Colonic mucosa (tissue), 4 donors: ENCODE results near the gene ID1. TPM values are rescaled to one million over a fixed set of nuclear protein-coding genes. Genes with fewer than 3 reads are reported as not detected.

Source experiments
- DNase-seq: peaks from one replicate; pipeline ENCODE4 v3.0.0-alpha.2; 2020
- H3K27ac ChIP-seq: fragments of 200-600 bp; one replicate; pipeline ENCODE4 v1.8.0; 2021
- H3K27me3 ChIP-seq: fragments of 200-600 bp; one replicate; pipeline ENCODE4 v1.8.0; 2021
- H3K36me3 ChIP-seq: fragments of 200-600 bp; one replicate; pipeline ENCODE4 v1.8.0; 2021
- H3K4me1 ChIP-seq: fragments of 200-600 bp; one replicate; pipeline ENCODE4 v1.8.0; 2021; ENCODE audit warnings: mild to moderate bottlenecking
- H3K4me3 ChIP-seq: fragments of 200-600 bp; one replicate; pipeline ENCODE4 v1.8.0; 2021
- H3K9ac ChIP-seq, 2 donors: one replicate each; pipeline ENCODE4 v1.7.0; 2013; ENCODE audit warnings: control low read depth in 2 of 2, low read depth in 2 of 2, low read length in 2 of 2
- H3K9me3 ChIP-seq: fragments of 200-600 bp; one replicate; pipeline ENCODE4 v1.8.0; 2021
- intact Hi-C: fragments of 100-400 bp; cut with DNase I; formaldehyde crosslinking; loops from one replicate; pipeline ENCODE4 v1.14.1; 2022
- total RNA-seq, 2 donors: library from RNA; stranded (reverse); fragmentation: NEBNext Ultra II Directional in 1 of 2; extraction: Animal tissue kit (Norgen Biotek cat#: 25700) in 1 of 2; gene quantifications; one replicate each; pipeline ENCODE4 v1.2.1, GENCODE V29; 2021
- TF ChIP-seq, protein P1 (sequence below): fragments of 200-600 bp; IDR thresholded peaks from one replicate; pipeline ENCODE4 v1.8.0; 2022; ENCODE audit warnings: antibody characterized with exemption, mild to moderate bottlenecking
- donor health status: healthy.
- donor health status: DM: no; HTN: no; CAD: no.
- donor health status: DM: no; HTN: no; CAD: no.

Gene ID1
- total RNA-seq, 2 donors from 2014 or later, result 134 to 179 TPM

DNA sequence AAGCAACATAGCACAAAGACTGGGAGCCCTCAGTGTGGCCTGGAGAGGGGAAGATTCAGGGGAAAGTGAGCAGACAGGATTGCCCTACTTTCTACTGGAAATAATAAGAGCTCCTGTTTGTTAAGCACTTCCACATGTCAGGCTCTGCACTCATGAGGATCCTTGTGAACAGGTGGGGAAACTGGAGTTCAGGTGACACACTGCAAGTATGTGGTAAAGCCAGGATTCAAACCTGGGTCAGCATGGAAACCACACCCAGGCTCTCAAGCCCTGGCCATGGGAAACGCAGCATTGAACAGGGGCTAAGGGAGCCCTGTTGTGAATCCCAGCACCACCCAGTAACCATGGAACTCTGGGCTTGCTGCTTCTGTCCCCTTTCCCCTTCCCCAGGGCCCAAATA, 42.8 kb upstream of the ID1 start:
- Histone ChIP-seq H3K36me3 (peaks cover 17% of the 10 kb centered on the region), H3K9me3 (no peaks in the 10 kb centered on the region), H3K27ac (no peak overlapping the region), H3K4me1 (no peaks in the 10 kb centered on the region), H3K27me3 (no peaks in the 10 kb centered on the region), H3K4me3 (no peak overlapping the region), H3K9ac (no peak overlapping the region)
- DNase-seq, result no peak
- intact Hi-C loops, result loop anchor here (2.0 to 10.0 kb wide), 2 partner anchors 51 to 163 kb away; partner anchors contain the start of gene BCL2L1
- TF ChIP-seq, protein P1, sequence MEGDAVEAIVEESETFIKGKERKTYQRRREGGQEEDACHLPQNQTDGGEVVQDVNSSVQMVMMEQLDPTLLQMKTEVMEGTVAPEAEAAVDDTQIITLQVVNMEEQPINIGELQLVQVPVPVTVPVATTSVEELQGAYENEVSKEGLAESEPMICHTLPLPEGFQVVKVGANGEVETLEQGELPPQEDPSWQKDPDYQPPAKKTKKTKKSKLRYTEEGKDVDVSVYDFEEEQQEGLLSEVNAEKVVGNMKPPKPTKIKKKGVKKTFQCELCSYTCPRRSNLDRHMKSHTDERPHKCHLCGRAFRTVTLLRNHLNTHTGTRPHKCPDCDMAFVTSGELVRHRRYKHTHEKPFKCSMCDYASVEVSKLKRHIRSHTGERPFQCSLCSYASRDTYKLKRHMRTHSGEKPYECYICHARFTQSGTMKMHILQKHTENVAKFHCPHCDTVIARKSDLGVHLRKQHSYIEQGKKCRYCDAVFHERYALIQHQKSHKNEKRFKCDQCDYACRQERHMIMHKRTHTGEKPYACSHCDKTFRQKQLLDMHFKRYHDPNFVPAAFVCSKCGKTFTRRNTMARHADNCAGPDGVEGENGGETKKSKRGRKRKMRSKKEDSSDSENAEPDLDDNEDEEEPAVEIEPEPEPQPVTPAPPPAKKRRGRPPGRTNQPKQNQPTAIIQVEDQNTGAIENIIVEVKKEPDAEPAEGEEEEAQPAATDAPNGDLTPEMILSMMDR, result no peak

DNA sequence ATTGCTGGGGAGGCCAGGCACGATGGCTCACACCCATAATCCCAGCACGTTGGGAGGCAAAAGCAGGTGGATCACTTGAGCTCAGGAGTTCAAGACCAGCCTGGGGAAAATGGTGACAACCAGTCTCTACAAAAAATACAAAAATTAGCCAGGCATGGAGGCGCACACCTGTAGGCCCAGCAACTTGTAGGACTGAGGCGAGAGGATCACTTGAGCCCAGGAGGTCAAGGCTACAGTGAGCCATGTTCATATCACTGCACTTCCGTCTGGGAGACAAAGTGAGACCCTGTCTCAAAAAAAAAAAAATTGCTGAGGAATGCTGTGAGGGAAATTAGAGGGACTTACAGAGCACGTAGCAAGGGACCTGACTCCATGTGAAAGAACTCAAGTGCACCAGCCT, 40.8 kb upstream of the ID1 start:
- Histone ChIP-seq H3K9ac (no peak overlapping the region), H3K27ac (no peak overlapping the region), H3K4me3 (no peak overlapping the region), H3K9me3 (no peaks in the 10 kb centered on the region), H3K4me1 (no peaks in the 10 kb centered on the region), H3K27me3 (no peaks in the 10 kb centered on the region), H3K36me3 (peaks cover 17% of the 10 kb centered on the region)
- intact Hi-C loops, result loop anchor here (10.0 kb wide), 1 partner anchor 161 kb away; the partner anchor contains the start of gene BCL2L1
- TF ChIP-seq, protein P1, result no peak
- no peak for DNase-seq

DNA sequence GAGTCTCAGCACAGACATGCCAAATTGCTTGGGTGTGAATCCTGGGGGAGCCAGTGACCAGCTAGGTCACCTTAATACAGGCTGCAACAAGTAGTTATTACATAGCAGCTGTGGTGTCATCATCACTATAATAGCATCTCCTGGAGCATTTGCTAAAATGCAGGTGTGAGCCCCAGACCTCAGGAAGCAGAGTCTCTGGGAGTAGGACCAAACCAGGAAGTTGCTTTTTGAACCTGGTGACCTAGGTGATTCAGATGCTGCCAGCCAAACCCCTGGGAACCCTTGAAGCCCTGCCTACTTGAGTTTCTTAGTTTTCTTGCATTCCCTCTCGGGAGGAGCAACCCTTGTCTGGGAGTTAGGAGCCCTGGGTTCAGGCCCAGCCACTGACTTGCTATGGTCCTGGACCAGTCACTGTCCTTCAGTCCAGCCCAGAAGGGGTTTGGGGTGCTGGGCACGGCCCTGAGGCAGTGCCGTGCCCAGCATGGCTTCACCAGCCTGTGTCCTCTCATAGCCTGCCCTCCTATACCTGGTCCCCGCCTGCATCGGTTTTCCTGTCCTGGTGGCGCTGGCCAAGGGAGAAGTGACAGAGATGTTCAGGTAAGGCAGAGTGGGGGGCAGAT, 39.3 kb upstream of the ID1 start:
- Histone ChIP-seq H3K4me3 (peak overlapping the region; percentile 9), H3K27me3 (no peaks in the 10 kb centered on the region), H3K9ac (peak overlapping the region; percentile 67), H3K36me3 (peaks cover 17% of the 10 kb centered on the region), H3K4me1 (no peaks in the 10 kb centered on the region), H3K27ac (peak overlapping the region; percentile 47), H3K9me3 (no peaks in the 10 kb centered on the region)
- no peak for DNase-seq
- intact Hi-C loops, result loop anchor here (10.0 kb wide), 1 partner anchor 159 kb away; the partner anchor contains the start of gene BCL2L1
- TF ChIP-seq, protein P1, result no peak

DNA sequence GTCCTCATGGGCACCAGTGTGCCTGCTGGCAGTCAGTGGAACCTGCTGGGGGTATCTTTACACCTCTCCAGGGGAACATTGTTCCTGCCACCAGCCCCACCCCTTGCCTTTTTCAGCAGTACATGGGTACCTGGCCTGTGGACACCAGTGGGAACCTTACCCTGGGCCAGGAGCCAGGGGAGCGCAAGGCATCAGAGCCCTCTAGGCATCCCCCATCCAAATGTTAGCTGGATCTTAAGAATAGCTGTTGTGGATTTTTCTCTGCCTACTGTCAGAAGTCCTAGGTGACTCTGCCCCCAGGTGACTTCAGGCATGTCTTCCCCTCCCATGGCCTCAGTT, 38.8 kb upstream of the ID1 start:
- Histone ChIP-seq H3K27ac (peak overlapping the region; percentile 47), H3K9ac (peak overlapping the region; percentile 67), H3K9me3 (no peaks in the 10 kb centered on the region), H3K36me3 (peaks cover 17% of the 10 kb centered on the region), H3K4me1 (no peaks in the 10 kb centered on the region), H3K27me3 (no peaks in the 10 kb centered on the region), H3K4me3 (peak overlapping the region; percentile 9)
- no peak for DNase-seq
- TF ChIP-seq, protein P1, result no peak
- intact Hi-C loops, result loop anchor here (10.0 kb wide), 1 partner anchor 159 kb away; the partner anchor contains the start of gene BCL2L1

DNA sequence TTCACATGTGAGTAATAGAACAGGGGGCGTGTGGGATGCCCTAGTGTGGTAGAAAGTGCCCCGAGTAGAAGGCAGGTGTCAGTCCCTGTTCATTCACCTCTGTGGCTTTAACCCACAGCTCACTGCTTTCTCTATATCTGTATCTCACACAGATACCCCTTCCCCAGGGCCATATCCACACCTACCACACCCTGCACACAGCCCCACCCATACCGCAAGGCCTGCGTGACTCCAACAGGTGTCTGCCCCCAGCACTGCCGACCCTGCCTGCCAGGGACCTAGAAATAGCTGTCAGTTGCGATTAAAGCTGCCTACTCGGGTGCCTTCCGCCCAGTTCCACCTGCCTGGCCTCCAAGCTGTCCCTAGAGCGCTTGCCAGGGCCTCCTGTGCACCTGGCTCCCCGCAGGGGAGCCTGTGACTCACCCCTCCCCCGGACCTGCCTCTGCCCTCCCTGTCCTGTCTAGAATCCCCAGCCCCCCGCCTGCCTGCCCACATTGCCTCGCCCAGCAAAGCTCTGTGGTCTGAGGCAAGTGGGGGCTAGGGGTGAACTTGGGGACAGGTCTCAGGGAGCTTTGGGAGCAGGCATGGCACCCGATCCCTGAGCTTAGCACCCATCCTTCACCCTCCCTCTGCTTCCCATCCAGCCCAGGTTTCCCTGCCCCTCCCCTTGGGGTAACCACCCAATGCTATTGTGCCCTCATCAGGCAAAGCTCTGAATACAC, 38.3 kb upstream of the ID1 start:
- Histone ChIP-seq H3K27ac (peak overlapping the region; percentile 47), H3K9me3 (no peaks in the 10 kb centered on the region), H3K36me3 (peaks cover 13% of the 10 kb centered on the region), H3K27me3 (no peaks in the 10 kb centered on the region), H3K4me3 (peak overlapping the region; percentile 9), H3K4me1 (no peaks in the 10 kb centered on the region), H3K9ac (peak overlapping the region; percentile 67)
- TF ChIP-seq, protein P1, result no peak
- DNase-seq, result no peak
- intact Hi-C loops, result loop anchor here (10.0 kb wide), 1 partner anchor 158 kb away; the partner anchor contains the start of gene BCL2L1
